NCI-H187 treated with DMSO at 0.1 percent for 48 hours (cell line): Measurements from ENCODE around the gene MAPK8.

Source experiments
- DNase-seq: peaks from one replicate; lab custom pipeline; 2025; lab: John Stamatoyannopoulos, UW

The MAPK8 gene

GRCh38 chr10:48477141-48477540 is 170.7 kb downstream of the MAPK8 start:
- DNase-seq: no peak

GRCh38 chr10:48477616-48478015 is 171.1 kb downstream of the MAPK8 start:
- no peak for DNase-seq

GRCh38 chr10:48478469-48478868 is 172.0 kb downstream of the MAPK8 start:
- no peak for DNase-seq

- no peak for DNase-seq
These were observed 172.7 kb downstream of the MAPK8 start for GRCh38 chr10:48478980-48479811.

- no peak for DNase-seq
These were observed 174.2 kb downstream of the MAPK8 start for GRCh38 chr10:48480397-48481374.

- no peak for DNase-seq
These were observed 174.9 kb downstream of the MAPK8 start for GRCh38 chr10:48481385-48481784.

- no peak for DNase-seq
These were observed 175.7 kb downstream of the MAPK8 start for GRCh38 chr10:48482207-48482606.

GRCh38 chr10:48484911-48485310 is 178.4 kb downstream of the MAPK8 start:
- DNase-seq: no peak

- DNase-seq: no peak
These were observed 179.2 kb downstream of the MAPK8 start for GRCh38 chr10:48485711-48486110.

GRCh38 chr10:48487244-48487643 is 180.8 kb downstream of the MAPK8 start:
- DNase-seq: no peak
